GM21529 (cell line): ENCODE data around the gene GSTA4.
"Not testable (repeated sequence)": the region's sequence is repeated elsewhere in the genome, so short reads cannot be mapped to it uniquely, and the experiment has no call there.

ENCODE experiments used
- ATAC-seq: cut with Tn5 transposase; IDR thresholded peaks from one replicate; pipeline ENCODE4 v1.9.1; 2021; ENCODE audit not compliant: unreplicated experiment

The GSTA4 gene

GRCh38 chr6:52976591-52977035 is 18.5 kb downstream of the GSTA4 start:
- peak; percentile 97 for ATAC-seq

GRCh38 chr6:52976149-52976548 is 18.9 kb downstream of the GSTA4 start:
- peak; percentile 30 for ATAC-seq

GRCh38 chr6:52975580-52975979 is 19.5 kb downstream of the GSTA4 start:
- ATAC-seq, result no peak

GRCh38 chr6:52972989-52973388 is 22.1 kb downstream of the GSTA4 start:
- ATAC-seq, result no peak

GRCh38 chr6:52969359-52969758 is 25.7 kb downstream of the GSTA4 start:
- ATAC-seq, result no peak

- no peak for ATAC-seq
Measured at GRCh38 chr6:52966101-52966500, 29.0 kb downstream of the GSTA4 start.

GRCh38 chr6:52965380-52965779 is 29.7 kb downstream of the GSTA4 start:
- ATAC-seq, result no peak

- ATAC-seq, result no peak
Measured at GRCh38 chr6:52964318-52964717, 30.8 kb downstream of the GSTA4 start.

- ATAC-seq, result no peak
Measured at GRCh38 chr6:52962701-52963100, 32.4 kb downstream of the GSTA4 start.

- not testable (repeated sequence) for ATAC-seq
Measured at GRCh38 chr6:52961022-52961421, 34.1 kb downstream of the GSTA4 start.

- not testable (repeated sequence) for ATAC-seq
Measured at GRCh38 chr6:52960211-52960610, 34.9 kb downstream of the GSTA4 start.

GRCh38 chr6:52958546-52959255 is 36.4 kb downstream of the GSTA4 start:
- ATAC-seq, result no peak

GRCh38 chr6:52955871-52956270 is 39.2 kb downstream of the GSTA4 start:
- no peak for ATAC-seq

GRCh38 chr6:52953911-52954839 is 40.9 kb downstream of the GSTA4 start:
- ATAC-seq, result no peak

GRCh38 chr6:52946306-52946705 is 48.8 kb downstream of the GSTA4 start:
- no peak for ATAC-seq

- ATAC-seq, result not testable (repeated sequence)
Measured at GRCh38 chr6:52942821-52943220, 52.3 kb downstream of the GSTA4 start.

- ATAC-seq, result no peak
Measured at GRCh38 chr6:52942221-52942620, 52.9 kb downstream of the GSTA4 start.

GRCh38 chr6:52937908-52938307 is 57.2 kb downstream of the GSTA4 start:
- no peak for ATAC-seq

- ATAC-seq, result no peak
Measured at GRCh38 chr6:52933778-52934177, 61.3 kb downstream of the GSTA4 start.

- no peak for ATAC-seq
Measured at GRCh38 chr6:52931351-52931750, 63.7 kb downstream of the GSTA4 start.

- no peak for ATAC-seq
Measured at GRCh38 chr6:52929321-52930164, 65.5 kb downstream of the GSTA4 start.
